HepG2 (cell line): ENCODE results near the gene SLC25A19. TPM values are rescaled to one million over a fixed set of nuclear protein-coding genes. Genes with fewer than 3 reads are reported as not detected.

Source experiments
- HNRNPL ChIP-seq: fragments of 200-400 bp; formaldehyde crosslinking; IDR thresholded peaks from 2 replicates; pipeline ENCODE4 v1.6.1; 2017; ENCODE audit warnings: mild to moderate bottlenecking, low read depth, low read length
- MTA3 ChIP-seq: sonication (generic); formaldehyde crosslinking; IDR thresholded peaks from 2 replicates; pipeline ENCODE4 v1.4.0; 2020; ENCODE audit warnings: missing genetic modification reagents
- MXD4 ChIP-seq: IDR thresholded peaks from 2 replicates; pipeline ENCODE4 v1.6.1; 2016; ENCODE audit warnings: mild to moderate bottlenecking, missing biosample characterization, missing genetic modification reagents
- NONO ChIP-seq, 2 experiments: fragments of 450-650 bp in 1 of 2; sonication (generic) in 1 of 2; formaldehyde crosslinking in 1 of 2; IDR thresholded peaks in 1 of 2; conservative IDR thresholded peaks in 1 of 2; 2 replicates each; pipeline versions ENCODE4 v1.6.1 to v1.8.0; 2017 to 2022; ENCODE audit warnings: mild to moderate bottlenecking in 1 of 2, missing genetic modification reagents in 1 of 2, moderate library complexity in 1 of 2
- NR2F6 ChIP-seq, 2 experiments: IDR thresholded peaks; 2 replicates each; pipeline ENCODE4 v1.6.1; 2016; ENCODE audit warnings: antibody characterized with exemption in 1 of 2, mild to moderate bottlenecking in 1 of 2
- POLR2G ChIP-seq: fragments of 200-400 bp; formaldehyde crosslinking; IDR thresholded peaks from 2 replicates; pipeline ENCODE4 v1.6.1; 2018; ENCODE audit warnings: mild to moderate bottlenecking, low read depth, low read length, moderate library complexity
- RBM22 ChIP-seq: fragments of 200-400 bp; formaldehyde crosslinking; optimal IDR thresholded peaks from 2 replicates; pipeline ENCODE3; 2017; ENCODE audit warnings: mild to moderate bottlenecking, low read length, moderate library complexity
- SATB2 ChIP-seq: sonication (generic); formaldehyde crosslinking; IDR thresholded peaks from 2 replicates; pipeline ENCODE4 v1.5.0; 2020; ENCODE audit warnings: missing genetic modification reagents
- TAF1 ChIP-seq: sonication (generic); formaldehyde crosslinking; IDR thresholded peaks from 2 replicates; pipeline ENCODE4 v1.4.0; 2020; ENCODE audit warnings: missing genetic modification reagents
- USF2 ChIP-seq, 2 experiments: sonication (generic) in 1 of 2; formaldehyde crosslinking in 1 of 2; IDR thresholded peaks; 2 replicates each; pipeline versions ENCODE4 v1.5.1 to v1.6.1; 2011 to 2020; ENCODE audit warnings: borderline replicate concordance in 1 of 2, low read depth in 1 of 2, low read length in 1 of 2, mild to moderate bottlenecking in 1 of 2, missing genetic modification reagents in 1 of 2, moderate library complexity in 1 of 2
- ZC3H13 ChIP-seq: sonication (generic); formaldehyde crosslinking; IDR thresholded peaks from 2 replicates; pipeline ENCODE4 v1.8.1; 2023; ENCODE audit warnings: mild to moderate bottlenecking, missing genetic modification reagents, moderate library complexity
- ZNF124 ChIP-seq: sonication (generic); formaldehyde crosslinking; IDR thresholded peaks from 2 replicates; pipeline ENCODE4 v1.4.0; 2020; ENCODE audit warnings: missing genetic modification reagents
- ZNF274 ChIP-seq: sonication (generic); formaldehyde crosslinking; IDR thresholded peaks from 2 replicates; pipeline ENCODE4 v1.5.1; 2020; ENCODE audit warnings: mild to moderate bottlenecking, missing genetic modification reagents
- ZNF329 ChIP-seq: sonication (generic); formaldehyde crosslinking; IDR thresholded peaks from 2 replicates; pipeline ENCODE4 v1.9.0; 2021; ENCODE audit warnings: low read depth, mild to moderate bottlenecking, missing genetic modification reagents
- ZNF432 ChIP-seq: sonication (generic); formaldehyde crosslinking; IDR thresholded peaks from 2 replicates; pipeline ENCODE4 v1.5.0; 2020; ENCODE audit warnings: missing genetic modification reagents, mild to moderate bottlenecking, borderline replicate concordance
- ZNF550 ChIP-seq: sonication (generic); formaldehyde crosslinking; IDR thresholded peaks from 2 replicates; pipeline ENCODE4 v1.4.0; 2020; ENCODE audit warnings: mild to moderate bottlenecking, missing genetic modification reagents, borderline replicate concordance
- ZNF770 ChIP-seq: sonication (generic); formaldehyde crosslinking; IDR thresholded peaks from 2 replicates; pipeline ENCODE4 v1.5.0; 2020; ENCODE audit warnings: mild to moderate bottlenecking, missing genetic modification reagents
- ZNF780A ChIP-seq: sonication (generic); formaldehyde crosslinking; IDR thresholded peaks from 2 replicates; pipeline ENCODE4 v1.8.0; 2022; ENCODE audit warnings: mild to moderate bottlenecking, missing genetic modification reagents, moderate library complexity
- polyA plus RNA-seq, 8 experiments: library from polyadenylated mRNA; depleted of rRNA in 3 of 8; stranded (reverse) in 7 of 8; unstranded in 1 of 8; fragments of >200 nt; fragmentation: Illumina TruSeq in 4 of 8; extraction: Trizol in 4 of 8; gene quantifications; 2 replicates each; pipeline versions ENCODE4 v1.2.1 to v1.2.3, GENCODE V29; 2011 to 2016; ENCODE audit warnings: low read depth in 4 of 8, missing spikeins in 1 of 8, mixed read lengths in 1 of 8; ENCODE audit not compliant: insufficient read depth in 1 of 8
- total RNA-seq, 5 experiments: library from RNA; depleted of rRNA; stranded (reverse); fragments of >200 nt; fragmentation: Illumina TruSeq; extraction: Trizol; gene quantifications; 2 replicates each; pipeline ENCODE4 v1.2.3, GENCODE V29; 2016; ENCODE audit warnings: low read depth in 1 of 5

The SLC25A19 gene
- total and polyA plus RNA-seq, 2 of the 13 experiments (the other 11 are each of a cell fraction or from before 2014, with no cell fraction given), result 24.4 to 41.4 TPM

GRCh38 chr17:75273977-75274708 lies 15.1 kb downstream of the SLC25A19 start (continued):
- no peak for TF ChIP-seq NONO (IDR thresholded peaks at IDR 0.05)
- peak; percentile 56 for TF ChIP-seq NONO (CRISPR knock-in tag; conservative IDR thresholded peaks at IDR 0.05)
- no peak for TF ChIP-seq HNRNPL
- no peak for TF ChIP-seq ZNF329 (CRISPR knock-in tag)
- TF ChIP-seq SATB2 (CRISPR knock-in tag), result no peak
- TF ChIP-seq MTA3 (CRISPR knock-in tag), result no peak
- TF ChIP-seq ZNF770, result peak; percentile 10; the same call in 1 of the 2 replicates
- peak; percentile 81 for TF ChIP-seq ZC3H13 (CRISPR knock-in tag)
- no peak for TF ChIP-seq ZNF124 (CRISPR knock-in tag)
- no peak for TF ChIP-seq USF2 (IDR thresholded peaks at IDR 0.05; ENCODE audit: low read depth, low read length)
- no peak for TF ChIP-seq USF2 (CRISPR knock-in tag; IDR thresholded peaks at IDR 0.05; ENCODE audit: borderline replicate concordance)
- TF ChIP-seq ZNF780A, result no peak
- TF ChIP-seq NR2F6 (IDR thresholded peaks at IDR 0.05), result no peak
- TF ChIP-seq NR2F6 (CRISPR knock-in tag; IDR thresholded peaks at IDR 0.05), result no peak
- TF ChIP-seq MXD4 (CRISPR knock-in tag), result no peak
- TF ChIP-seq TAF1 (CRISPR knock-in tag), result no peak
- TF ChIP-seq ZNF550 (CRISPR knock-in tag), result no peak
- peak; percentile 57 for TF ChIP-seq RBM22
- TF ChIP-seq ZNF432, result no peak
- no peak for TF ChIP-seq ZNF274 (CRISPR knock-in tag)
- peak; percentile 20; the same call in 1 of the 2 replicates for TF ChIP-seq POLR2G
- TF ChIP-seq, all 625 proteins: peak for 8
